Esophagus squamous epithelium (tissue), 4 donors: ENCODE data around the gene CLCN7.

Experiments used
- CTCF ChIP-seq, 6 experiments: fragments of 450-650 bp in 4 of 6; fragments of 200-600 bp in 2 of 6; sonication (generic) in 2 of 6; IDR thresholded peaks; one replicate each; pipeline ENCODE4 v1.5.1; 2016 to 2019; ENCODE audit warnings: antibody characterized with exemption in 6 of 6, mild to moderate bottlenecking in 4 of 6, moderate library complexity in 4 of 6
- POLR2A ChIP-seq, 4 donors: fragments of 450-650 bp; IDR thresholded peaks; one replicate each; pipeline ENCODE4 v1.6.1; 2017; ENCODE audit warnings: antibody characterized with exemption in 4 of 4, mild to moderate bottlenecking in 4 of 4, moderate library complexity in 3 of 4

DNA sequence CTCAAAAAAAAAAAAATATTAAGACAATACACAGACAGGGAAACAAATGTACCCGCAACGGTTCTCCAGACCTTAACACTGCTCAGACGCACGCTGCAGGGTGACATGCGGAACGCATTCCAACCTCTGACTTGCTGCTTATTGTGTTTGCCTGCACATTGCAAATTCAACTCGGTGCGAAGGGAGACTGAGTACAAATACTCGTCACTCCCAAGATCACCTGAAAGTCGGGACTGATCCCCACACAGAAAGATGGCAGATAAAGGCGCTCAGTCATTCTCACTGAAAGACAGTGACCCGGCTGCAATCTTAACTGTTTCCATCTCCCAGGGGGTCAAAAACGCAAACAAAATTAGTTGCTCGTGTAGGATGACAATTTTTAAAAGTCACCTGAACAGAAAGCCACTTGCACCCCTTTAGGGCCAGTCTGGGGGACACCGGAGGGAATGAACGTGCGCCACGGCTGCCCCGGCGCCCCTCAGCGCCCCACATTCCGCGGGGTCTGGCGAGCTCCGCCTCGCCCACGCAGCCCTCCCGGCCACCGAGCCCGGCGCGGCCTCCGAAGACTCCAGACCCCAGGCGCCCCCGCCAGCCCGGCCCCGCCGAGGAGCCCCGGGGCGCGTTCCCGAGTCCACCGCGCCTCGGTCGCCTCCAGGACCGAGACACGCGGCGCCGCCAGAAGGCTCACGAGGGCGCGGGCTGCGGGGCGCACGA lies 589 bp downstream of the CLCN7 start:
- TF ChIP-seq CTCF (IDR thresholded peaks at IDR 0.05) (no peak), POLR2A (IDR thresholded peaks at IDR 0.05) (no peak)
